Activated B cell treated with CpG ODN at 0.5 μM for 24 hours (primary cell): ENCODE results near the gene SAP30BP. TPM values are rescaled to one million over a fixed set of nuclear protein-coding genes. Genes with fewer than 3 reads are reported as not detected.

Experiments used
- ATAC-seq: fragments of 200-7000 bp; cut with Tn5 transposase; one replicate; pipeline ENCODE4 v1.10.0; 2021; ENCODE audit warnings: low read depth, mild to moderate bottlenecking, moderate library complexity
- CTCF ChIA-PET: fragments of 350-600 bp; sonication (Branson Sonifier 250); formaldehyde crosslinking; loops from one replicate; lab custom pipeline; 2021; ENCODE audit warnings: antibody characterized with exemption; lab: Charles Lee
- POLR2A ChIA-PET: fragments of 350-600 bp; sonication (Branson Sonifier 250); formaldehyde crosslinking; loops from one replicate; lab custom pipeline; 2021; ENCODE audit warnings: antibody characterized with exemption; lab: Charles Lee
- DNase-seq: peaks from one replicate; pipeline ENCODE4 v3.0.0; 2022
- H3K27ac Mint-ChIP-seq: one replicate; pipeline ENCODE4 v1.8.0; 2020; ENCODE audit warnings: mixed read lengths
- H3K27me3 Mint-ChIP-seq: one replicate; pipeline ENCODE4 v1.8.0; 2021; ENCODE audit warnings: mixed read lengths
- H3K36me3 Mint-ChIP-seq: one replicate; pipeline ENCODE4 v1.8.0; 2021; ENCODE audit warnings: low read depth, mixed read lengths
- H3K4me1 Mint-ChIP-seq: one replicate; pipeline ENCODE4 v1.8.0; 2021; ENCODE audit warnings: mixed read lengths
- H3K4me3 Mint-ChIP-seq: one replicate; pipeline ENCODE4 v1.8.0; 2020; ENCODE audit warnings: mild to moderate bottlenecking, mixed read lengths
- H3K9me3 Mint-ChIP-seq: one replicate; pipeline ENCODE4 v1.8.0; 2020; ENCODE audit warnings: mixed read lengths
- CTCF ChIP-seq: fragments of 200-600 bp; IDR thresholded peaks from one replicate; pipeline ENCODE4 v1.8.0; 2022; ENCODE audit warnings: antibody characterized with exemption, mild to moderate bottlenecking
- intact Hi-C: fragments of 100-400 bp; cut with micrococcal nuclease; formaldehyde crosslinking; loops from one replicate; pipeline ENCODE4 v1.15.1; 2024
- total RNA-seq: library from RNA; stranded (reverse); gene quantifications from 2 replicates; pipeline ENCODE4 v1.2.3, GENCODE V29; 2022

The SAP30BP gene
- total RNA-seq, 1 donor from 2014 or later = 184 TPM

DNA sequence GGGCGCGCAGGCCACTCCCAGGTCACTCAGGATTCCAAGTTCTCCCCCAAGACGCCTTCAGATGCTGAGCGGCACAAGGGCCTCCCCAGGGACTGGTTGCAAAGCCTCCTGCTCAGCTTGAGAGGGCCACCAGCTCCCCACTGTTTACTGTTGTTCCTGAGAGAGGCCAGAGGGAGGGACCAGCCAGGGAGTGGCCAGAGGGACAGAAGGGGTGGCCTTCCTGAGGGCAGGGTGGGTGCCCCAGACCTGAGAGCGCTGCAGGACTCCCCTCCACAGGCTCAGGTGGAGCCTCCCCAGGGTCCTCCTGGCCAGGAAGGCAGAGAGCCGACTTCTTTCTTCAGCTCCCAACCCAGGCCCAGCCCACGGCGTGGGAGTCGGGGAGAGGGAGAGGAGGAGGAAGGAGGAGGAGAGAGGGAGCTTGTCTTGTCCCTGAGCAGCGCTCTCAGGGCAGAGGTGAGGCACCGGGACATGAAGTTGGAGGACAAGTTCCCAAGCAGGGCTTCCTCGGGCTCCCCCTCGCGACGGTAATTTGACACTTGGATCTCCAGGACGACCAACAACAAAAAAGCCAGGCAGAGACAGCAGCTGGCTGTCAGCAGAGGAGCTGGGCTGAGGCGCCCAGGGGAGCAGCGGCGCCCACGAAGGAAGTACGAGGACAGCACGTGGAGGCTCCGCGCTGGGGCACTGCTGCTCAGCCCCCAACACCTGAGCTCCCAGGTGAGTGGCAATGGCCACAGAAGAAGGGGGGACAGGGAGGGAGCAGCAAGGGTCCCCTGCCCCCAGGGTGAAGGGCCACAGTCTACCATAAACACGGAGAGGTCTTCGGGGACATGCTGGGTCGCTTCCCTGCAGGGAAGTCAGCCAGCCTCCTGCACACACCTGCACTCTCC, 33.4 kb upstream of the SAP30BP start:
- no peaks in the 10 kb centered on the region for H3K27me3 Mint-ChIP-seq
- peak; percentile 46 for DNase-seq
- peaks cover 13% of the 10 kb centered on the region for H3K4me1 Mint-ChIP-seq
- TF ChIP-seq CTCF = no peak
- ChIA-PET CTCF (interaction anchor here (0.6 to 11.7 kb wide), 40 partner anchors 8 to 273 kb away, joined by 3 to 346 read pairs (median 6); partner anchors contain the start of genes TRIM65, TSEN54 and WBP2), POLR2A (interaction anchor here (0.6 to 2.9 kb wide), 11 partner anchors 12 to 825 kb away, joined by 3 to 26 read pairs (median 5); partner anchors contain the start of genes GALK1, RECQL5 and SAP30BP)
- peaks cover 10% of the 10 kb centered on the region for H3K36me3 Mint-ChIP-seq
- H3K4me3 Mint-ChIP-seq = no peak overlapping the region
- intact Hi-C loops = loop anchor here (1.0 to 5.0 kb wide), 5 partner anchors 20 to 207 kb away; no protein-coding TSS in a partner anchor
- no peaks in the 10 kb centered on the region for H3K9me3 Mint-ChIP-seq
- H3K27ac Mint-ChIP-seq = no peak overlapping the region
- ATAC-seq = peak; percentile 33

GRCh38 chr17:75634376-75634740, 32.8 kb upstream of the SAP30BP start:
- DNase-seq (no peak), ATAC-seq (no peak)
- no peak for TF ChIP-seq CTCF
- intact Hi-C loops = loop anchor here (5.0 kb wide), 1 partner anchor 53 kb away; no protein-coding TSS in a partner anchor
- Mint-ChIP-seq H3K36me3 (peaks cover 10% of the 10 kb centered on the region), H3K27me3 (no peaks in the 10 kb centered on the region), H3K9me3 (no peaks in the 10 kb centered on the region), H3K4me1 (peaks cover 13% of the 10 kb centered on the region), H3K4me3 (no peak overlapping the region), H3K27ac (no peak overlapping the region)
- ChIA-PET POLR2A (interaction anchor here (0.6 to 2.9 kb wide), 4 partner anchors 11 to 323 kb away, joined by 3 to 26 read pairs (median 14); a partner anchor contains a TSS), CTCF (interaction anchor here (1.0 to 11.7 kb wide), 20 partner anchors 7 to 209 kb away, joined by 3 to 346 read pairs (median 8); partner anchors contain the start of gene TSEN54)

DNA sequence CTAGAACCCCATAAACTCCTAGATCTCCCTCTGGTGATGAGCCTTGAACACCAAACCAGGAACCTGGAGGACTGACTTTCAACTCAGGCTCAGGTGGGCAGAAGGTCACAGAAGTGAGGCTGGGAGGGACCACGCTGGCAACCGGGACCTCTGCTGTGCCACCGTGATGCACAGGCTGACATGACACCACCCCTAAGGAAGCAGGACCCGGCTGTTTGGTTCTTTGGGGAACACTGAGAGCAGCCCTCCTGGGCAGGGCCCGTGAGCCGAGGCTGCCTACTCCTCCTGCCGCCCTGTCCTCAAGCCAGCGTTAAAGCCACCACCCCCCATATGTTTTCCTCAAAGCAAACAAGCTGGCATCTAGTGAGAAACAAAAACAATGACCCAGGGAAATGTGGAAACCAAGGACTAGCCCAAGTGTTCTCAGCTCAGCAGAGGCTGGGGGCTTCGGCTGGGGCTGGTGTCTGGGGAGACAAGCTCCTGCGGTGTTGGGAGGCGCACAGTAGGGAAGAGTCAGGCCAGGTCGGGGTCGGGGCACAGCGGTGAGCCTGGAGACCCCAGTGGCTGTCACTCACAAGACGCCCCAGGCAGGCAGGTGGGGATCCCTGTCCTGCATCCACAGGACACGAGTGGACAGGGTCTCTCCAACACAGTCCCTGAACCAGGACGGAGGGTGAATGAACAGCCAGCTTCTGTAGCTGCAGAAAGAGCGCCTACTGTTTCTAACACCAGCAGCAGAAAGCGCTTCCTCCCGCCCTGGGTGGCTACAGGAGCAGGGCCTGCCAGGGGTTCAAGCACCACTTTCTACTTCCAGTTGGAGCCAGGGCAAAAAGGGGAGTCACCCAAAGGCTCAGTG, 32.2 kb upstream of the SAP30BP start:
- CTCF ChIA-PET = interaction anchor here (0.9 to 11.7 kb wide), 8 partner anchors 18 to 118 kb away, joined by 3 to 346 read pairs (median 6); partner anchors contain the start of gene TSEN54
- POLR2A ChIA-PET = interaction anchor here (2.3 kb wide), 1 partner anchor 11 kb away, joined by 10 read pairs; a partner anchor contains a TSS
- no peak for ATAC-seq

DNA sequence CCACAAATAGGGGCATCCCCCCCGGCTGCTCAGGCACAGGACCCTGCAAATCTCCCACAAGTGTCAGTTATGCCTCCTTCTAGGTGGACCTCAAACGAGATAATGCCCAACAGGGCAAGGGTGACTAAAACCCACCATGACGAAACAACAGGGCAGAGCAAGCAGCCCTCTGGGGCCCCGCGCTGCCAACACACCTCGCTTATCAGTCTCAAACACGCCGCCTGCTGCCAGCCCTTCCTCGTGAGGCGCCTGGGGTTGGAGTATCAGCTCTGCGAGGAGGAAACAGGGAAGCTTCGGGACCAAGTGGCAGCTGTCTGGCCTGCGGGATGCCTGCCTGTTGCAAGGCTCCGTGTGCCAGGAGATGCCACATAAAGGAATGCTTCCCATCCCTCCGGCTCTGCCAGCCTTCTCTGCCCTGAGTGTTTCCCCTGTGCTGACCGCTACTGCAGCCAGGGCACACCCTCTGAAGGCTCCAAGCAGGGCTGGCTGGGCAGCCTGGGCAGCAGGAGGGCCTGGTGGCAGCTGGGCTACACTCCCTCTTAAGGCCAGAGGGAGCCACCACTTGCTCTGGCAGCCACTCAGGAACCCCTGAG, 31.4 kb upstream of the SAP30BP start:
- no peaks in the 10 kb centered on the region for H3K27me3 Mint-ChIP-seq
- no peak overlapping the region for H3K27ac Mint-ChIP-seq
- intact Hi-C loops = no loop called here
- H3K4me1 Mint-ChIP-seq = peaks cover 13% of the 10 kb centered on the region
- TF ChIP-seq CTCF = no peak
- POLR2A ChIA-PET = no interaction called here
- CTCF ChIA-PET = interaction anchor here (0.8 to 11.7 kb wide), 4 partner anchors 9 to 114 kb away, joined by 3 to 346 read pairs (median 38); no protein-coding TSS in a partner anchor
- peaks cover 6% of the 10 kb centered on the region for H3K36me3 Mint-ChIP-seq
- no peak overlapping the region for H3K4me3 Mint-ChIP-seq
- ATAC-seq (no peak), DNase-seq (no peak)
- H3K9me3 Mint-ChIP-seq = no peaks in the 10 kb centered on the region

More for the DNA sequence above, 32.2 kb upstream of the SAP30BP start:
- intact Hi-C loops = loop anchor here (5.0 kb wide), 1 partner anchor 52 kb away; no protein-coding TSS in a partner anchor
- H3K4me1 Mint-ChIP-seq = peaks cover 13% of the 10 kb centered on the region
- no peak overlapping the region for H3K4me3 Mint-ChIP-seq
- H3K27me3 Mint-ChIP-seq = no peaks in the 10 kb centered on the region
- peaks cover 10% of the 10 kb centered on the region for H3K36me3 Mint-ChIP-seq
- H3K27ac Mint-ChIP-seq = no peak overlapping the region
- TF ChIP-seq CTCF = no peak
- H3K9me3 Mint-ChIP-seq = no peaks in the 10 kb centered on the region
- no peak for DNase-seq
